SU-DHL-6 (cell line): Measurements from ENCODE around the gene FAM98C.
"Not testable (repeated sequence)": the region's sequence is repeated elsewhere in the genome, so short reads cannot be mapped to it uniquely, and the experiment has no call there.

Experiments
- H2AFZ ChIP-seq: fragments of 200-600 bp; sonication (generic); 2 replicates; pipeline ENCODE4 v1.6.1; 2014; ENCODE audit warnings: low read depth, mild to moderate bottlenecking, moderate library complexity, mixed read lengths, antibody characterized with exemption, low read length; ENCODE audit not compliant: severe bottlenecking
- H3F3A ChIP-seq: fragments of 200-600 bp; shearing (Covaris generic); 2 replicates; pipeline ENCODE4 v1.6.0; 2016; ENCODE audit warnings: antibody characterized with exemption, mild to moderate bottlenecking; ENCODE audit not compliant: insufficient read depth
- H3K27ac ChIP-seq: fragments of 200-600 bp; sonication (generic); 2 replicates; pipeline ENCODE4 v1.5.1; 2016; ENCODE audit warnings: low read depth, mild to moderate bottlenecking, low read length, moderate library complexity, mixed read lengths
- H3K27me3 ChIP-seq: fragments of 200-600 bp; sonication (generic), shearing (Covaris generic); 2 replicates; pipeline ENCODE4 v1.6.0; 2014; ENCODE audit warnings: mild to moderate bottlenecking, low read length
- H3K36me3 ChIP-seq: fragments of 200-600 bp; sonication (generic); 2 replicates; pipeline ENCODE4 v1.6.1; 2014; ENCODE audit warnings: mild to moderate bottlenecking, low read length, mixed read lengths
- H3K4me2 ChIP-seq: fragments of 300-600, 200-600 bp; shearing (Covaris generic), sonication (generic); 2 replicates; pipeline ENCODE4 v1.6.0; 2014; ENCODE audit warnings: low read length, low read depth, mild to moderate bottlenecking; ENCODE audit not compliant: poor library complexity, severe bottlenecking
- H3K4me3 ChIP-seq: fragments of 200-600 bp; sonication (generic); 2 replicates; pipeline ENCODE4 v1.5.1; 2014; ENCODE audit warnings: antibody characterized with exemption, low read length, mild to moderate bottlenecking, mixed read lengths; ENCODE audit not compliant: insufficient read depth, poor library complexity, severe bottlenecking
- H3K79me2 ChIP-seq: fragments of 200-600 bp; sonication (generic); 2 replicates; pipeline ENCODE4 v1.6.1; 2014; ENCODE audit warnings: mild to moderate bottlenecking, low read length, moderate library complexity; ENCODE audit not compliant: insufficient read depth
- H3K9ac ChIP-seq: fragments of 200-600 bp; sonication (generic); 2 replicates; pipeline ENCODE4 v1.7.0; 2014; ENCODE audit warnings: mild to moderate bottlenecking, low read length
- H3K9me2 ChIP-seq: fragments of 200-600 bp; sonication (generic); replicated peaks from 2 replicates; pipeline ENCODE4 v1.6.1; 2014; ENCODE audit warnings: low read length; ENCODE audit not compliant: insufficient read depth
- H3K9me3 ChIP-seq: fragments of 200-600 bp; sonication (generic); 2 replicates; pipeline ENCODE4 v1.6.1; 2014; ENCODE audit warnings: low read length, mixed read lengths; ENCODE audit not compliant: insufficient read depth
- H4K20me1 ChIP-seq: fragments of 200-600 bp; sonication (generic); 2 replicates; pipeline ENCODE4 v1.6.1; 2014; ENCODE audit warnings: low read depth, mild to moderate bottlenecking, antibody characterized with exemption, low read length, moderate library complexity, mixed read lengths
- CTCF ChIP-seq: fragments of 200-600 bp; sonication (generic); IDR thresholded peaks from one replicate; pipeline ENCODE4 v1.5.1; 2017; ENCODE audit warnings: antibody characterized with exemption, mild to moderate bottlenecking, low read length, moderate library complexity; ENCODE audit not compliant: insufficient read depth, poor library complexity, severe bottlenecking
- EZH2phosphoT487 ChIP-seq: fragments of 200-600 bp; sonication (generic), shearing (Covaris generic); conservative IDR thresholded peaks from 2 replicates; pipeline ENCODE4 v1.6.1; 2018; ENCODE audit warnings: mild to moderate bottlenecking, antibody characterized with exemption, low read length, moderate library complexity, mixed read lengths

The FAM98C gene

DNA sequence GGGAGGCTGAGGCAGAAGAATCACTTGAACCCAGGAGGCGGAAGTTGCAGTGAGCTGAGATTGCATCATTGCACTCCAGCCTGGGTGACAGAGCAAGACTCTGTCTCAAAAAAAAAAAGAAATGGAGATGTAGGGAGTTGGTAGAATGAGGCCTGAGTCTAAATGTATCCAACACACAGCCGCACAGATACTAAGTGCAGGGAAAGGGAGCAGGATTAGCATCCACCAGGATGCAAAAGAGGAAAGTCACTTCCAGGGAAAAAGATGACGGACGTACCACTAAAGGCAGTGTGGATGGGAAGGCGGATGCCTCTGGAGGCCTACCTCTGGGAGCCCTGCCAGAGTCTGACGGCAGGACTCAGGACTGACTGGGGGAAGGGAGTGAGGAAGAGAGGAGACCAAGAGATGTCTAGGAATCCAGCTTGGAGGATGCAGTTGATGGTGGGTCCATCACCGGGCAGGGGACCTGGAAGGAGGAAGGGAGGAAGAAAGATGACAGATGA is 6.8 kb downstream of the FAM98C start:
- H3K27ac ChIP-seq: no peak overlapping the region
- no peak overlapping the region for H3K4me3 ChIP-seq
- no peaks in the 10 kb centered on the region for H3K27me3 ChIP-seq
- no peaks in the 10 kb centered on the region for H3K9me3 ChIP-seq
- H3K79me2 ChIP-seq: no peaks in the 10 kb centered on the region
- no peaks in the 10 kb centered on the region for H3F3A ChIP-seq
- H4K20me1 ChIP-seq: no peaks in the 10 kb centered on the region
- no peaks in the 10 kb centered on the region for H3K9me2 ChIP-seq
- H3K9ac ChIP-seq: no peak overlapping the region
- no peaks in the 10 kb centered on the region for H3K36me3 ChIP-seq
- TF ChIP-seq EZH2phosphoT487 (no peak), CTCF (no peak)
- no peak overlapping the region for H3K4me2 ChIP-seq
- H2AFZ ChIP-seq: no peak overlapping the region

GRCh38 chr19:38410407-38410806 is 7.5 kb downstream of the FAM98C start:
- not testable (repeated sequence) for H3K9ac ChIP-seq, H3K36me3 ChIP-seq, H3K27ac ChIP-seq, H3K9me2 ChIP-seq, H3K4me3 ChIP-seq, H3K9me3 ChIP-seq, H4K20me1 ChIP-seq, H3F3A ChIP-seq, H3K79me2 ChIP-seq, H3K4me2 ChIP-seq, H3K27me3 ChIP-seq, H2AFZ ChIP-seq

DNA sequence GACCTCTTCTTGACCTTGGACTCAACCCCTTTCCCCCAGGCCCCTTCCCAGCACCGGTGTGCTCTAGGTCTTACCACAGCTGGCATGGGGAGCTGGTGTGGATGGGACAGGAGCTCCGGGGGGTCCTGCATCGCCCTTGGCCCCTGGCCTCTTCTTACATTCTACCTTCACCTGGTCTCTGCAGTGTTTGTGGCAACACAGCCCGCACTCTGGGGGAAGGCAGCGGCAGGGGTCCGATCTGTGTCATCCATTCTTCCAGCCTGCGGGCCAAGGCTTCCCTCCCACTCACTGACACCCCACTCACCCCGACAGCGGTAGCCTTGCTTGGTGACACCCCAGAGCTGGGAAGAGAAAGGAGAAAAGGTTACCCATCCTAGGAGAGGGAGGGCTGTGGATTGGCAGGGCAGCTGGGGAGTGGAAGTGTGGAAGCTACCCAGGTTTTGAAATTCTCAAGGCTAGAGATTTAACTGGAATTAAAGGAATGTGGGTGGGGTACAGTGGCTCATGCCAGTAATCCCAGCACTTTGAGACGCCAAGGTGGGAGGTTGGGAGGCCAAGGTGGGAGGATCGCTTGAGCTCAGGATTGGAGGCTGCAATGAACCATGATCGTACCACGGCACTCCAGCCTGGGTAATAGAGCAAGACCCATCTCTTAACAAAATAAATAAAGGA is 8.3 kb downstream of the FAM98C start:
- TF ChIP-seq EZH2phosphoT487 (no peak), CTCF (no peak)
- no peak overlapping the region for H3K9ac ChIP-seq

DNA sequence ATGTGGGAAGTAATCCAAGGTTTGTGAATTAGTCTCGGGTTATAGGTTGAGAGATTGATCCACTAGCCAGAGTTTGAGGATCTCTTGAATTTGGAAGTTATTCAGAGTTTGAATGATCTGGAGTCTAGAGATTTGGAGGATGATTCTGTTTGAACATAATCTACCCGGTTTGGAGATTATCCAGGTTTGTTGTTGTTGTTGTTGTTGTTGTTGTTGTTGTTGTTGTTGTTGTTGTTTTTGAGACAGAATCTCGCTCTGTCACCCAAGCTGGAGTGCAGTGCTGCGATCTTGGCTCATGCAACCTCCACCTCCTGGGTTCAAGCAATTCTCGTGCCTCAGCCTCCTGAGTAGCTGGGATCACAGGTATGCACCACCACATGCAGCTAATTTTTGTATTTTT is 9.0 kb downstream of the FAM98C start:
- H3K9ac ChIP-seq, H3K4me3 ChIP-seq, H3K27me3 ChIP-seq, H4K20me1 ChIP-seq, H3F3A ChIP-seq, H3K9me2 ChIP-seq, H3K36me3 ChIP-seq, H3K4me2 ChIP-seq, H3K79me2 ChIP-seq, H3K27ac ChIP-seq, H3K9me3 ChIP-seq, H2AFZ ChIP-seq: not testable (repeated sequence)

More for the DNA sequence above, 8.3 kb downstream of the FAM98C start:
- no peak overlapping the region for H3K27ac ChIP-seq
- H3K9me2 ChIP-seq: no peaks in the 10 kb centered on the region
- H2AFZ ChIP-seq: no peak overlapping the region
- H3K9me3 ChIP-seq: no peaks in the 10 kb centered on the region
- H3K4me3 ChIP-seq: no peak overlapping the region
- H3K36me3 ChIP-seq: no peaks in the 10 kb centered on the region
- no peaks in the 10 kb centered on the region for H3F3A ChIP-seq
- no peak overlapping the region for H3K4me2 ChIP-seq
- no peaks in the 10 kb centered on the region for H4K20me1 ChIP-seq
- H3K27me3 ChIP-seq: no peaks in the 10 kb centered on the region
- no peaks in the 10 kb centered on the region for H3K79me2 ChIP-seq
